ENCODE measurements around the gene ERCC8.
"Not testable (repeated sequence)": the region's sequence is repeated elsewhere in the genome, so short reads cannot be mapped to it uniquely, and the experiment has no call there.

Gene ERCC8, protein sequence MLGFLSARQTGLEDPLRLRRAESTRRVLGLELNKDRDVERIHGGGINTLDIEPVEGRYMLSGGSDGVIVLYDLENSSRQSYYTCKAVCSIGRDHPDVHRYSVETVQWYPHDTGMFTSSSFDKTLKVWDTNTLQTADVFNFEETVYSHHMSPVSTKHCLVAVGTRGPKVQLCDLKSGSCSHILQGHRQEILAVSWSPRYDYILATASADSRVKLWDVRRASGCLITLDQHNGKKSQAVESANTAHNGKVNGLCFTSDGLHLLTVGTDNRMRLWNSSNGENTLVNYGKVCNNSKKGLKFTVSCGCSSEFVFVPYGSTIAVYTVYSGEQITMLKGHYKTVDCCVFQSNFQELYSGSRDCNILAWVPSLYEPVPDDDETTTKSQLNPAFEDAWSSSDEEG

DNA sequence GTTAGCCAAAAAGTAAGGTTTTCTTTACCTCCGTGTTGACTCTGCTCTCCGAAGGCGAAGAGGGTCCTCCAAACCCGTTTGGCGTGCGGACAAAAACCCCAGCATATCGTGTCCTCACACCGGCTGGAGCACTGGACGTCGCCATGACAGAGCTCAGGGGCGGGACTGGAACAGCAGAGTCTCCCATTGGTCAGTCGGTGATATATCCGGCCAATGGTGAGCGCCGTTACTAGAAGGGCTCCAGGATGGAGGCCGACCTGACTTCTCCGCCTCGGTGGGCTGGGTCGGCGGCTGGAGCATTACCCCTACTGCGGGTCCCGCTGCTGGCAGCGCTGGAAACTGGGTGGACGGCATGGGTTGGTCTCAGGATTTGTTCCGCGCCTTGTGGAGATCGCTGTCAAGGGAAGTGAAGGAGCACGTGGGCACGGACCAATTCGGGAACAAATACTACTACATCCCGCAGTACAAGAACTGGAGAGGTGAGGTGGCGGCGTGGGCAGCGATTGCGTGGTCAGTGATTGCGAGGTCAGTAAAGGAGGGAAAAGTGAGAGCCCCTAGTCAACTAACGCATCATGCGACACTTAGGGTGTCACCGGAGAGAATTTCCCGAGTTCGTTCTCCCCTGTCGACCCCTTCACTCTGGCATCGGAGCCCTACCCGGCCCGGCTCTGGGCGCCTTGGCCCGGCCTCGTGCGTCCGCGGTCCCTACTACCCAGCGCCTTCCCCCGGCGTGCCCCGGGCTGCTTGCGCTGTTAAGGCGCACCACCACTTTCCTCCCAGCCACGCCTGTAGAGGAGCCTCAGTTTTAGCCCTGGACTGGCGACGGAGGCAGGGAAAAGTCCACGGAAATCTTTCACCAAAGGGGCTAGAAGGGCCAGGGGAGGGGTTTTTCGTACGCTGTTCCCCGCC is at the start of gene ERCC8, which contains the start of gene NDUFAF2:
Gene ERCC8 (minus strand): TSS at position 167 of the 909 bp plus-strand sequence. CDS start 62 bp downstream, at position 105.
Gene NDUFAF2 (plus strand): TSS at position 302 of the 909 bp plus-strand sequence. CDS start 51 bp downstream, at position 353.
- peak; percentile 92 for DNase-seq (ENCODE audit: low spot score)

DNA sequence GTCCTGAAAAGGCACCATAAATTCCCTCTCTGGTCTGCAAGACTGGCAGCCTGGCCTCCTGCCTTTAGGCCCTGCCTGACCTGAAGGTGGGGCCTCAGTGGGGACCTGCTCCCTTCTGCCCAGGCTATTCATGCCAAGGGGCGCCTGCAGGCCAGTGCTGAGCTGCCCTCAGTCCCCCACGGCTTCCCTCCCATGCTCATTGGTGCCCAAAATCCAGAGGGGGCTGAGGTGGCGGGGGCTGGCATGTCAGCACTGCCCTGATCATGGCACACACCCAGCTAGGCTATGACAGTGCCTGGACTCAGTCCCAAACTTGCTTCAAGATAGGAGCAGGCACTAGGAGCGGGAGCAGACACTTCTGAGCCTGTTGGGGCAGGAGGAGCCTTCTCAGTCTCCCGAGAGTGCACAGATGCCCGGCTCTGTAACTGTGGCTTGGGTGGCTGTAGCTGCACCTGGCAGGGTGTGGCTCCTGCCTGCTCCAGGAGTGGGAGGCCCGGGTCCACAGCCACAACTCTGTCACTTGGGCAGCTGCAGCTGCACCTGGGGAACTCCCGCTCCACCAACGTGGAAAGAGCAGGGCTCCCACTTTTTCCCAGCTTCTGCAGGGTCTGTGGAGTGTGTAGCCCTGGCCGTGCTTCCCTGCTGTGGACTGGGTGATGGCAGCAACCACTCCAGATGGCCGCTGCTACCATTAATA is 49.2 kb upstream of the ERCC8 start:
- DNase-seq (ENCODE audit: low spot score): no peak

DNA sequence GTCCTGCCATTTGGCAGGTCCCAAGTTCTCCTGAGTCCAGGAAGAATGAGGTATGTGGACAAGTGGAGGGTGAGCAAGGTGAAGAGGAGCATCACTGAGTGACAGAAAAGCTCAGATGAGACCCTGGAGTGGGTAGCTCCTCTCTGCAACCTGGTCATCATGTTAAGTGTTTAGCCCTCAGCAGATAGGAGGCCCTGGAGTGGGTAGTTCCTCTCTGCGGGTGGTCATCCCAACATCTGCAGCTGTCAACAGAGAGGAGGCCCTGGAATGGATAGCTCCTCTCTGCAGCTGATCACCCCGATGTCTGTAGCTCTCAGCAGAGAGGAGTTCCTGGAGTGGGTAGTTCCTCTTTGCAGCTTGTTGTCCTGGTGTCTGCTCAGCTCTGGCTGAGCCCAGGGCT is 48.6 kb upstream of the ERCC8 start:
- no peak for DNase-seq (ENCODE audit: low spot score)

- no peak for DNase-seq (ENCODE audit: low spot score)
These were observed 48.0 kb upstream of the ERCC8 start for GRCh38 chr5:60992871-60993270.

- no peak for DNase-seq (ENCODE audit: low spot score)
These were observed 44.9 kb upstream of the ERCC8 start for GRCh38 chr5:60989790-60990189.

DNA sequence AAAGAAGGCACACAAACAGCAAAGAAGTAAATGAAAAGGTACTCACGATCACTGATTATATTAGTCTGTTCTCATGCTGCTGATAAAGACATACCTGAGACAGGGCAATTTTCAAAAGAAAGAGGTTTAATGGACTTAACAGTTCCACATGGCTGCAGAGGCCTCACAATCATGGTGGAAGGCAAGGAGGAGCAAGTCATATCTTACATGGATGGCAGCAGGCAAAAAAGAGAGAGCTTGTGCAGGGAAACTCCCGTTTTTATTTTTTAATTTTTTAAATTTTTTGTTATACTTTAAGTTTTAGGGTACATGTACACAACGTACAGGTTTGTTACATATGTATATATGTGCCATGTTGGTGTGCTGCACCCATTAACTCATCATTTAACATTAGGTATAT is 37.3 kb upstream of the ERCC8 start:
- DNase-seq (ENCODE audit: low spot score): not testable (repeated sequence)

DNA sequence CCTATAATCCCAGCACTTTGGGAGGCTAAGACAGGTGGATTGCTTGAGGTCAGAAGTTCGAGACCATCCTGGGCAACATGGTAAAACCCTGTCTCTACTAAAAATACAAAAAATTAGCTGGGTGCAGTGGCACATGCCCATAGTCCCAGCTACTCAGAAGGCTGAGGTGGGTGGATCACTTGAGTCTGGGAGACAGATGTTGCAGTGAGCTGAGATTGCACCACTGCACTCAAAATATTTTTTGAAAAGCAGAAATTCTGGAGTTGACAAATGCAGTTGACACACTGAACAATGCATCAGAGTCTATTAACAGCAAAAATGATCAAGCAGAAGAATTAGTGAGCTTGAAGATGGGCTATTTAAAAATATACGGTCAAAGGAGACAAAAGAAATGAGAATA is 35.6 kb upstream of the ERCC8 start:
- no peak for DNase-seq (ENCODE audit: low spot score)

GRCh38 chr5:60978968-60979367 is 34.1 kb upstream of the ERCC8 start:
- peak; percentile 15 for DNase-seq (ENCODE audit: low spot score)

- DNase-seq (ENCODE audit: low spot score): no peak
These were observed 33.3 kb upstream of the ERCC8 start for GRCh38 chr5:60977956-60978737.

- peak; percentile 63 for DNase-seq (ENCODE audit: low spot score)
These were observed 27.4 kb upstream of the ERCC8 start for GRCh38 chr5:60972231-60972630.

GRCh38 chr5:60961685-60962084 is 16.8 kb upstream of the ERCC8 start:
- peak; percentile 68 for DNase-seq (ENCODE audit: low spot score)

DNA sequence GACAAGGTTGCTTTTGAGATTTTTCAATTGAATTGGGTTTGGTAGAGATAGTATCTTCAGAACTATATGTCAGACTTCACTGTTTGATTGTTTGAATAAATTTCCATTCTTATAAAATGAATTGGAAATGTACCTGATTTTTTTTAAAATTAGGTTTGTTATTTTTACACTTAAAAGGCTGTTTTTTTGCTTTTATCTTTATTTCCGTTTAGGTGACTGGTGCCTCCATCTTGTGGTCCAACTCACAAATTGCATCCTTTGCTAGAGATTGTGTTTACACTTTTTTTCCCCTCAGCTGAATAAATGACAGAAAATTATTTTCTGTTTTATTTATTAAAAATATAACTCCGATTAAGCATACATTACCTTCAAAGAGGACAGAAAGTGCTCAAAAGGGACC is 15.7 kb upstream of the ERCC8 start:
- peak; percentile 12 for DNase-seq (ENCODE audit: low spot score)

- peak; percentile 33 for DNase-seq (ENCODE audit: low spot score)
These were observed 14.3 kb upstream of the ERCC8 start for GRCh38 chr5:60959156-60959555.

GRCh38 chr5:60958712-60959111 is 13.8 kb upstream of the ERCC8 start:
- DNase-seq (ENCODE audit: low spot score): no peak

- DNase-seq (ENCODE audit: low spot score): no peak
These were observed 13.2 kb upstream of the ERCC8 start for GRCh38 chr5:60958088-60958487.

DNA sequence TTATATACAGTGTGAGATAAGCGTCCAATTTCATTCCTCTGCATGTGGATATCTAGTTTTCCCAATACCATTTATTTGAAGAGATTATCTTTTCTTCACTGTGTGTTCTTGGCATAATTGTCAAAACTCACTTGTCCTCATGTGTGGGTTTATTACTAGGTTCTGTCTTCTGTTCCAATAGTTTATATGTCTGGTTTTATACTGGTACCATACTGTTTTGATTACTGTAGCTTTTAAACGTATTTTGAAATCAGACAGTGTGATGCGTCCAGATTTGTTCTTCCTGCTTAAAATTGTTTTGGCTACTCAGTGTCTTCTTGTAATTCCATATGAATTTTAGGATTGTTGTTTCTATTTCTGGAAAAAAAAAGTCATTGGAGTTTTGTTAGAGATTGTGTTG is 10.4 kb upstream of the ERCC8 start:
- no peak for DNase-seq (ENCODE audit: low spot score)

DNA sequence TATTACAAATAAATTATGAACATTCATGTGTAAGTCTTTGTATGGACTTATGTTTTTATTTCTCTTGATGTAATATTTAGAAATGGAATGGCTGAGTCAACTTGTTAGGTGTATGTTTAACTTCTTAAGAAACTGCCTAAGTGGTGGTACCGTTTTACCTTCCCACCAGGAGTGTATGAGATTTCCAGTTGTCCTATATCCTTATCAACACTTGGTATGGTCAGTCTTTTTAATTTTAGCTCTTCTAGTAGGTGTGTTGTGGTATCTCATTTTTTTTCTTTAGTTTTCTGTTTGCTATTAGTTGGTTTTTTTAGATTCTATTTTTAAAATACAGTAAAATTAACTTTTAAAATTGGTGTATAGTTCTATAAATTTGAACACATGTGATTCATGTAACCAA is 3.9 kb upstream of the ERCC8 start:
- no peak for DNase-seq (ENCODE audit: low spot score)

DNA sequence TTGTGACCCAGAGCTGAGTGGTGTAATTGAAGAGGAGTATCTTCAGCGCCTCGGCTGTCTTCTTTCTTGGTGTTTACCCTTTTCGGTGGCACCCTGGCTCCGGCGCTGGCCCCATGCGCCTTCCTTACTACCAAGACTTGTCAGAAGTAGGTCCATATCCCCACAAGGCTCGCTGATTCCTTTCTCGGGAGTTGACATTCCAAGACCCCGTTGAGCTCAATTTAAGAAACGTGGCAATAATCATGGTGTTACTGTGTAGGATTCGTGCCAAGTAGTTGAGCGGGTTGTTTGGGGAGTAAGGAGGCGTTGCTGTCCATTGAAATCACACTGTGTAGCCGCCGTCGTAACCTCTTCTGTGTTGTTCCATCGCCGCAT is 930 bp upstream of the ERCC8 start:
- DNase-seq (ENCODE audit: low spot score): peak; percentile 48

- DNase-seq (ENCODE audit: low spot score): peak; percentile 25
These were observed 1.2 kb downstream of the ERCC8 start for GRCh38 chr5:60943624-60944023.

DNA sequence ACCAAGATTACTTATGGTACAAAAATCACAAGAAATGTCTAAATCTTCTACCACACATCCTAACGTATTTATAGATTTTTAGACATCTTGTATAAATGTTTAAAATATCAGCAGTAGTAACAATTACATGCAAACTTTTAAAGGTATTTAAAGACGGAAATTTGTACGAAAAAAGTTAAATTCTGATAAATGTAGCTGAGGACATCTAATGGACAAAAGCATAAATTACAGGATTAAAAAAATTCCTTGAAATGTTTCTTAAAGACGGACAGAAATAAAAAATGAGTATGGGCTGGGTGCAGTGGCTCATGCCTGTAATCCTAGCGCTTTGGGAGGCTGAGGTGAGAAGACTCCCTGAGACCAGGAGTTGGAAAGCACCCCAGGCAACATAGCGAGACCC is 15.8 kb downstream of the ERCC8 start:
- no peak for DNase-seq (ENCODE audit: low spot score)

DNA sequence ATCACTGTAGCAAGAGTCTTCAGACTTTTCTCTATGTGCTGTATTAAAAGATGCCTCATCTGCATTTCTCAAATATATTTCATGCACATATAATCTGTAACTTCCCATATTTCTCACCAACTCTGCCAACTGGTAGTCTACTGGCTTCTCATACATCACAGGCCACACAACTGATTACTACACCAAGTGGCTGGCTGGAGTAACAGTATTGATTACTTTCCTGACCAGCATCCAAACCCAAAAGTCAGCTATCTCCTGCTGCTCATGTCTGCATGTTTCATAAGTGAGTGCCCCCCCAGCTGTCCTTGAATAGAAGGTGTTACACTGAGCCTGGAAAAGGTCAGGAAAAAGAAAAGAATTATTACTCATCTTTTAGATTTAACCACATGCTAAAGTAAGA is 17.4 kb downstream of the ERCC8 start:
- no peak for DNase-seq (ENCODE audit: low spot score)

DNA sequence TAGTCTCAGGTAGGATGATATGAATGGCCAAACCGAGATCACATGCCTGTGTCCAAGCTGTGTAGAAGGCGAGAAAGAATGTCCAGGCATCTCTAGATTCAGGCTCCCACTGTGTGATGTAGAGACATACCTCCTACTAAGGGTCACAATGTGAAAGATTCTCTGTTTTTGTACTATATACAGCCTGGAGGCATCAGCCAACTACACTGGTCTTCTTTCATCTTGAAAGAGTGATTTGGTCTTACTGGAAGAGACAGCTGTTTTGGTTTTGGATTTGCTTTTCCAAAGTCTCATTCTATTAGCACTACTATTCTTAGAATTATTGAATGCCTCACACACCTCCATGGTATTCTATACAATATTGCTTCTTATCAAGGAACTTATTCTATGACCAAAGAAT is 26.4 kb downstream of the ERCC8 start:
- no peak for DNase-seq (ENCODE audit: low spot score)
